C4-2B (cell line): ENCODE results near the gene ZNF692.
"Not testable (repeated sequence)": the region's sequence is repeated elsewhere in the genome, so short reads cannot be mapped to it uniquely, and the experiment has no call there.

Experiments
- ZFX ChIP-seq: fragments of 450-650 bp; IDR thresholded peaks from 2 replicates; pipeline ENCODE4 v1.6.1; 2017
- TF ChIP-seq, protein P1 (sequence below): fragments of 450-650 bp; conservative IDR thresholded peaks from 2 replicates; pipeline ENCODE4 v1.5.1; 2017; ENCODE audit warnings: mild to moderate bottlenecking

DNA sequence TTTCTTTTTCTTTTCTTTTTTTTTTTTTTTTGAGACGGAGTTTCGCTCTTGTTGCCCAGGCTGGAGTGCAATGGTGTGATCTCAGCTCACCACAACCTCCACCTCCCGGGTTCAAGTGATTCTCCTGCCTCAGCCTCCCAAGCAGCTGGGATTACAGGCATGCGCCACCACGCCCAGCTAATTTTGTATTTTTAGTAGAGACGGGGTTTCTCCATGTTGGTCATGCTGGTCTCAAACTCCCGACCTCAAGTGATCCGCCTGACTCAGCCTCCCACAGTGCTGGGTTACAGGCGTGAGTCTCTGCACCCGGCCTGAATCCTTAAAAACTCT, 31.0 kb upstream of the ZNF692 start:
- TF ChIP-seq, protein P1, sequence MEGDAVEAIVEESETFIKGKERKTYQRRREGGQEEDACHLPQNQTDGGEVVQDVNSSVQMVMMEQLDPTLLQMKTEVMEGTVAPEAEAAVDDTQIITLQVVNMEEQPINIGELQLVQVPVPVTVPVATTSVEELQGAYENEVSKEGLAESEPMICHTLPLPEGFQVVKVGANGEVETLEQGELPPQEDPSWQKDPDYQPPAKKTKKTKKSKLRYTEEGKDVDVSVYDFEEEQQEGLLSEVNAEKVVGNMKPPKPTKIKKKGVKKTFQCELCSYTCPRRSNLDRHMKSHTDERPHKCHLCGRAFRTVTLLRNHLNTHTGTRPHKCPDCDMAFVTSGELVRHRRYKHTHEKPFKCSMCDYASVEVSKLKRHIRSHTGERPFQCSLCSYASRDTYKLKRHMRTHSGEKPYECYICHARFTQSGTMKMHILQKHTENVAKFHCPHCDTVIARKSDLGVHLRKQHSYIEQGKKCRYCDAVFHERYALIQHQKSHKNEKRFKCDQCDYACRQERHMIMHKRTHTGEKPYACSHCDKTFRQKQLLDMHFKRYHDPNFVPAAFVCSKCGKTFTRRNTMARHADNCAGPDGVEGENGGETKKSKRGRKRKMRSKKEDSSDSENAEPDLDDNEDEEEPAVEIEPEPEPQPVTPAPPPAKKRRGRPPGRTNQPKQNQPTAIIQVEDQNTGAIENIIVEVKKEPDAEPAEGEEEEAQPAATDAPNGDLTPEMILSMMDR: not testable (repeated sequence)
- TF ChIP-seq ZFX: not testable (repeated sequence)
